SK-N-SH (cell line): ENCODE data around the gene MED22. TPM values are rescaled to one million over a fixed set of nuclear protein-coding genes. Genes with fewer than 3 reads are reported as not detected.
"Not testable (repeated sequence)": the region's sequence is repeated elsewhere in the genome, so short reads cannot be mapped to it uniquely, and the experiment has no call there.

Experiments
- CTCF ChIA-PET: fragments of 300-600, 350-600 bp; formaldehyde crosslinking; extraction: SDS; loops from one replicate; lab custom pipeline; 2021; lab: Yijun Ruan, JAX
- POLR2A ChIA-PET: fragments of 350-600 bp; sonication (Branson Sonifier 250); formaldehyde crosslinking; extraction: SDS; loops from one replicate; lab custom pipeline; 2020; ENCODE audit warnings: antibody characterized with exemption, inconsistent platforms; lab: Yijun Ruan, JAX
- DNase-seq: peaks from one replicate; pipeline ENCODE4 v3.0.0; 2012
- H2AFZ ChIP-seq: fragments of 200-600 bp; sonication (generic); 2 replicates; pipeline ENCODE4 v1.8.1; 2016; ENCODE audit warnings: antibody characterized with exemption, mild to moderate bottlenecking, low read depth
- H3F3A ChIP-seq: fragments of 200-600 bp; sonication (generic); replicated peaks from 2 replicates; pipeline ENCODE3; 2016; ENCODE audit warnings: antibody characterized with exemption, mild to moderate bottlenecking; ENCODE audit not compliant: insufficient read depth
- H3K27ac ChIP-seq, 2 experiments: fragments of 200-500 bp in 1 of 2; fragments of 200-600 bp in 1 of 2; sonication (Bioruptor generic) in 1 of 2; sonication (generic), shearing (Covaris generic) in 1 of 2; 2 replicates each; pipeline versions ENCODE4 v1.5.1 to v1.6.1; 2014 to 2016; ENCODE audit warnings: low read depth in 2 of 2, inconsistent platforms in 1 of 2, low read length in 1 of 2, mild to moderate bottlenecking in 1 of 2, mixed read lengths in 1 of 2
- H3K27me3 ChIP-seq: fragments of 200-600 bp; sonication (generic), shearing (Covaris generic); 2 replicates; pipeline ENCODE4 v1.6.1; 2016; ENCODE audit warnings: mixed run types; ENCODE audit not compliant: insufficient read depth
- H3K36me3 ChIP-seq, 2 experiments: fragments of 200-500 bp in 1 of 2; fragments of 200-600 bp in 1 of 2; sonication (Bioruptor generic) in 1 of 2; sonication (generic) in 1 of 2; replicated peaks in 1 of 2; 2 replicates each; pipeline versions ENCODE3 to v1.5.1; 2014 to 2016; ENCODE audit warnings: low read length in 1 of 2, mild to moderate bottlenecking in 1 of 2; ENCODE audit not compliant: insufficient read depth in 2 of 2, control insufficient read depth in 1 of 2
- H3K4me1 ChIP-seq, 2 experiments: fragments of 200-500 bp in 1 of 2; fragments of 200-600 bp in 1 of 2; sonication (Bioruptor generic) in 1 of 2; sonication (generic), shearing (Covaris generic) in 1 of 2; 2 replicates each; pipeline versions ENCODE4 v1.5.1 to v1.6.1; 2014 to 2016; ENCODE audit warnings: low read depth in 1 of 2, low read length in 1 of 2, mixed run types in 1 of 2; ENCODE audit not compliant: insufficient read depth in 2 of 2, control insufficient read depth in 1 of 2
- H3K4me2 ChIP-seq: fragments of 200-600 bp; sonication (generic), shearing (Covaris generic); 2 replicates; pipeline ENCODE4 v1.6.1; 2017; ENCODE audit warnings: mixed run types
- H3K4me3 ChIP-seq, 2 experiments: fragments of 200-500 bp in 1 of 2; fragments of 200-600 bp in 1 of 2; sonication (Bioruptor generic) in 1 of 2; sonication (generic), shearing (Covaris generic) in 1 of 2; 2 replicates each; pipeline versions ENCODE4 v1.5.1 to v1.8.1; 2014 to 2016; ENCODE audit warnings: low read depth in 2 of 2, inconsistent platforms in 1 of 2, low read length in 1 of 2, mild to moderate bottlenecking in 1 of 2, mixed read lengths in 1 of 2, moderate library complexity in 1 of 2
- H3K79me2 ChIP-seq: fragments of 200-600 bp; sonication (generic); 2 replicates; pipeline ENCODE4 v1.8.1; 2017; ENCODE audit warnings: mild to moderate bottlenecking; ENCODE audit not compliant: insufficient read depth
- H3K9ac ChIP-seq: fragments of 200-600 bp; sonication (generic); 2 replicates; pipeline ENCODE4 v1.6.1; 2017; ENCODE audit warnings: mixed run types
- H3K9me2 ChIP-seq: fragments of 200-600 bp; sonication (generic); 2 replicates; pipeline ENCODE4 v1.6.1; 2017; ENCODE audit warnings: mixed run types
- H3K9me3 ChIP-seq: fragments of 200-600 bp; sonication (generic); 2 replicates; pipeline ENCODE4 v1.6.1; 2017; ENCODE audit warnings: mixed run types, mild to moderate bottlenecking, moderate library complexity
- H4K20me1 ChIP-seq: fragments of 200-600 bp; sonication (generic); 2 replicates; pipeline ENCODE4 v1.6.1; 2017; ENCODE audit warnings: mild to moderate bottlenecking, mixed run types; ENCODE audit not compliant: insufficient read depth
- CHD2 ChIP-seq: fragments of 150-350 bp; IDR thresholded peaks from 2 replicates; pipeline ENCODE4 v1.6.1; 2018; ENCODE audit warnings: low read length; ENCODE audit not compliant: partially characterized antibody
- FOXM1 ChIP-seq: IDR thresholded peaks from 2 replicates; pipeline ENCODE4 v1.4.0; 2012; ENCODE audit warnings: low read depth, mild to moderate bottlenecking
- GATA2 ChIP-seq: sonication (generic); formaldehyde crosslinking; IDR thresholded peaks from 2 replicates; pipeline ENCODE4 v1.5.0; 2020; ENCODE audit warnings: mild to moderate bottlenecking, missing genetic modification reagents
- IRF3 ChIP-seq: fragments of 150-350 bp; IDR thresholded peaks from 2 replicates; pipeline ENCODE4 v1.6.1; 2016; ENCODE audit warnings: mild to moderate bottlenecking, low read depth, low read length
- MEF2A ChIP-seq: IDR thresholded peaks from 2 replicates; pipeline ENCODE4 v1.4.0; 2012; ENCODE audit warnings: low read depth, borderline replicate concordance
- RAD21 ChIP-seq: IDR thresholded peaks from 2 replicates; pipeline ENCODE4 v1.6.1; 2012; ENCODE audit warnings: mild to moderate bottlenecking, low read length
- REST ChIP-seq: IDR thresholded peaks from 2 replicates; pipeline ENCODE4 v1.6.1; 2012; ENCODE audit warnings: mild to moderate bottlenecking, low read depth, low read length, moderate library complexity
- TEAD4 ChIP-seq: IDR thresholded peaks from 2 replicates; pipeline ENCODE4 v1.4.0; 2012; ENCODE audit warnings: mild to moderate bottlenecking, borderline replicate concordance; ENCODE audit not compliant: insufficient read depth
- WGBS: methylation state at CpG from one replicate; pipeline ENCODE4 v1.1.6; 2017; ENCODE audit warnings: low lambda C conversion rate; 5-methylcytosine and 5-hydroxymethylcytosine counted together
- polyA plus RNA-seq, 3 experiments: library from polyadenylated mRNA; depleted of rRNA; stranded (reverse); fragments of >200 nt; gene quantifications; 2 replicates each; pipeline ENCODE4 v1.2.3, GENCODE V29; 2012
- TF ChIP-seq, protein P1 (sequence below): fragments of 200-600 bp; sonication (generic); IDR thresholded peaks from 2 replicates; pipeline ENCODE4 v1.6.1; 2017; ENCODE audit warnings: antibody characterized with exemption, mild to moderate bottlenecking, moderate library complexity

Gene MED22
- polyA plus RNA-seq, 1 of the 3 experiments (the other 2 are of a cell fraction): 27.9 TPM

DNA sequence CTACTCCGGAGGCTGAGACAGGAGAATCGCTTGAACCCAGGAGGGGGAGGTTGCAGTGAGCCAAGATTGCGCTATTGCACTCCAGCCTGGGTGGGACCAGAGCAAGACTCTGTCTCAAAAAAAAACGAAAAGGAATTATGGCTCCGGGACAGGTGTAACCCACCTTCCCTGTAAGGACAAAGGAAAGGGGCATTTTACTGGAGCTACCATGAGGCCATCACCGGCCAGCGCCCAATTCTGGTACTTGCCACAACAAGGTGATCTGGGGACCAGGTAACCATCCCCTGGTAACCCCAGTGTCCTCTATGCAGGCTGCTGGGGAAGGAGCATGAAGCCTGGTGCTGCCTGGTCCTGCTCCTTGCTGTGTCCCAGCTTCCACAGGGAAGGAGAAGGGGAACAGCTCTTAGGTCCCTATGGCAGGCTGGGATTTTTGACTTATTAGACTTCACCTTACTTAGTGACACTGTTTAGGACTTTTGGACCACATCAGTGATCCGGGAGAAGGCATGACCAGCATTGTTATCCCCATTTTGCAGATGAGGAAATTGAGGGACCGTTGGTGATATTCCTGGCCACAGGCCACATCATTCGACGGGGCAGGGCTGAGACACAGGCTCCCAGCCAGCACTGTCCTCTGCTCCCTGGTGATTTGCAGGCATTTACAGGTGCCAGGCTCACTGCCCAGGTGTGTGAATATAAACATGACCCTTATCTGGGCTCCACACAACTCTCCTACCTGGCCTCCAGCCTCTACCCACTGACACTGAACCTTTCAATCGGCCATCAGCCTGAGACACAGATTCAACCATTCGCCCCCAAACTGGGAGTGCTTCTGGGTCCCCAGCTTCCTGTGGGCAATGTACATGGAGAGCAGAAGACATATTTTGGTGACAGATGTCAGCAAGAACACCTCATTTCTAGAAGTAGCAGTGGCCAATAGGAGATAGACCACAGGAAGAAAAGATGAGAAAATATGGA is 46.4 kb downstream of the MED22 start:
- H3K27me3 ChIP-seq: peaks cover 24% of the 10 kb centered on the region; the same call in 1 of the 2 replicates
- TF ChIP-seq REST (no peak), FOXM1 (no peak), CHD2 (no peak), IRF3 (no peak), RAD21 (no peak), MEF2A (no peak), GATA2 (CRISPR knock-in tag) (no peak), TEAD4 (no peak)
- TF ChIP-seq, protein P1, sequence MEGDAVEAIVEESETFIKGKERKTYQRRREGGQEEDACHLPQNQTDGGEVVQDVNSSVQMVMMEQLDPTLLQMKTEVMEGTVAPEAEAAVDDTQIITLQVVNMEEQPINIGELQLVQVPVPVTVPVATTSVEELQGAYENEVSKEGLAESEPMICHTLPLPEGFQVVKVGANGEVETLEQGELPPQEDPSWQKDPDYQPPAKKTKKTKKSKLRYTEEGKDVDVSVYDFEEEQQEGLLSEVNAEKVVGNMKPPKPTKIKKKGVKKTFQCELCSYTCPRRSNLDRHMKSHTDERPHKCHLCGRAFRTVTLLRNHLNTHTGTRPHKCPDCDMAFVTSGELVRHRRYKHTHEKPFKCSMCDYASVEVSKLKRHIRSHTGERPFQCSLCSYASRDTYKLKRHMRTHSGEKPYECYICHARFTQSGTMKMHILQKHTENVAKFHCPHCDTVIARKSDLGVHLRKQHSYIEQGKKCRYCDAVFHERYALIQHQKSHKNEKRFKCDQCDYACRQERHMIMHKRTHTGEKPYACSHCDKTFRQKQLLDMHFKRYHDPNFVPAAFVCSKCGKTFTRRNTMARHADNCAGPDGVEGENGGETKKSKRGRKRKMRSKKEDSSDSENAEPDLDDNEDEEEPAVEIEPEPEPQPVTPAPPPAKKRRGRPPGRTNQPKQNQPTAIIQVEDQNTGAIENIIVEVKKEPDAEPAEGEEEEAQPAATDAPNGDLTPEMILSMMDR: no peak
- TF ChIP-seq, all 33 proteins: peak for 0
- no peak overlapping the region for H3K4me2 ChIP-seq
- no peaks in the 10 kb centered on the region for H4K20me1 ChIP-seq
- no peaks in the 10 kb centered on the region for H3K79me2 ChIP-seq
- ChIA-PET CTCF (no interaction called here), POLR2A (no interaction called here)
- H3K4me1 ChIP-seq: no peaks in the 10 kb centered on the region
- H3K9ac ChIP-seq: no peak overlapping the region
- H3K36me3 ChIP-seq: no peaks in the 10 kb centered on the region
- 45% methylated on average over 8 of the region's 13 CpGs for WGBS
- no peaks in the 10 kb centered on the region for H3K9me2 ChIP-seq
- H3K9me3 ChIP-seq: no peaks in the 10 kb centered on the region
- H3F3A ChIP-seq: no peaks in the 10 kb centered on the region
- H3K4me3 ChIP-seq: no peak overlapping the region
- H3K27ac ChIP-seq: no peak overlapping the region
- H2AFZ ChIP-seq: no peak overlapping the region
- no peak for DNase-seq

DNA sequence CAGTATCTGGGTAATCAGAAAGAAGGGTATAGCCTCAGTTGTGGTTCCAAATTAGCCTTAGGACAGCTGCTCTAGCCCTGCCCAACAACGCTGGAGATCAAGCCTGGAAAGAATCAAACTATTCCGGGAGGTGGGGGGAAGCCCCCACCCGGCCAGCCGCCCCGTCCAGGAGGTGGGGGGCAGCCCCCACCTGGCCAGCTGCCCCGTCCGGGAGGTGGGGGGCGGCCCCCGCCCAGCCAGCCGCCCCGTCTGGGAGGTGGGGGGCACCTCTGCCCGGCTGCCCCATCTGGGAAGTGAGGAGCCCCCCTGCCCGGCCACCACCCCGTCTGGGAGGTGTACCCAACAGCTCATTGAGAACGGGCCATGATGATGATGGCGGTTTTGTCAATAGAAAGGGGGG is 47.9 kb downstream of the MED22 start:
- H3K9me2 ChIP-seq, H4K20me1 ChIP-seq, CTCF ChIA-PET, H3K27ac ChIP-seq, DNase-seq, H3K79me2 ChIP-seq, H2AFZ ChIP-seq, H3K4me3 ChIP-seq, H3K4me1 ChIP-seq, H3F3A ChIP-seq, H3K4me2 ChIP-seq, POLR2A ChIA-PET, H3K36me3 ChIP-seq, H3K9me3 ChIP-seq, H3K9ac ChIP-seq: not testable (repeated sequence)
- peaks cover 30% of the 10 kb centered on the region; the same call in 1 of the 2 replicates for H3K27me3 ChIP-seq
- 9% methylated on average over 6 of the region's 16 CpGs for WGBS
